HG02852 (cell line): Measurements from ENCODE around the gene SREBF1.

Experiments used
- ATAC-seq: cut with Tn5 transposase; IDR thresholded peaks from one replicate; pipeline ENCODE4 v1.9.1; 2021; ENCODE audit warnings: mild to moderate bottlenecking, moderate library complexity; ENCODE audit not compliant: unreplicated experiment

SREBF1 gene

DNA sequence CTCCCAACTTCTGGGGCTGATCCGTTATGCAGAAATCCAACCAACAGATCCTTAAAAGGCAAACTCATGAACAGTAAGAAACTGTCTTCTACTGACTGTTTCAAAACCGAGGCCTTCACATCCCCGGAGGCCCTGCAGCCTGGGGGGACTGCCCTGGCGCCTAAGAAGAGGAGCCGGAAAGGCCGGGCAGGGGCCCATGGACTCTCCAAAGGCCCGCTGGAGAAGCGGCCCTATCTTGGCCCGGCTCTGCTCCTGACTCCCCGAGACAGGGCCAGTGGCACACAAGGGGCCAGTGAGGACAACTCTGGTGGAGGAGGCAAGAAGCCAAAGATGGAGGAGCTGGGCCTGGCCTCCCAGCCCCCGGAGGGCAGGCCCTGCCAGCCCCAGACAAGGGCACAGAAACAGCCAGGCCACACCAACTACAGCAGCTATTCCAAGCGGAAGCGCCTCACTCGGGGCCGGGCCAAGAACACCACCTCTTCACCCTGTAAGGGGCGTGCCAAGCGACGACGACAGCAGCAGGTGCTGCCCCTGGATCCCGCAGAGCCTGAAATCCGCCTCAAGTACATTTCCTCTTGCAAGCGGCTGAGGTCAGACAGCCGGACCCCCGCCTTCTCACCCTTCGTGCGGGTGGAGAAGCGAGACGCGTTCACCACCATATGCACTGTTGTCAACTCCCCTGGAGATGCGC is 39.5 kb downstream of the SREBF1 start:
- ATAC-seq = no peak

DNA sequence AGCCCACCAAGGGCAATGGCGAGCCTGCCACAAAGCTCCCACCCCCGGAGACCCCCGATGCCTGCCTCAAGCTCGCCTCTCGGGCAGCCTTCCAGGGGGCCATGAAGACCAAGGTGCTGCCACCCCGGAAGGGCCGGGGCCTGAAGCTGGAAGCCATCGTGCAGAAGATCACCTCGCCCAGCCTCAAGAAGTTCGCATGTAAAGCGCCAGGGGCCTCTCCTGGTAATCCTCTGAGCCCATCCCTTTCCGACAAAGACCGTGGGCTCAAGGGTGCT is 40.1 kb downstream of the SREBF1 start:
- no peak for ATAC-seq

DNA sequence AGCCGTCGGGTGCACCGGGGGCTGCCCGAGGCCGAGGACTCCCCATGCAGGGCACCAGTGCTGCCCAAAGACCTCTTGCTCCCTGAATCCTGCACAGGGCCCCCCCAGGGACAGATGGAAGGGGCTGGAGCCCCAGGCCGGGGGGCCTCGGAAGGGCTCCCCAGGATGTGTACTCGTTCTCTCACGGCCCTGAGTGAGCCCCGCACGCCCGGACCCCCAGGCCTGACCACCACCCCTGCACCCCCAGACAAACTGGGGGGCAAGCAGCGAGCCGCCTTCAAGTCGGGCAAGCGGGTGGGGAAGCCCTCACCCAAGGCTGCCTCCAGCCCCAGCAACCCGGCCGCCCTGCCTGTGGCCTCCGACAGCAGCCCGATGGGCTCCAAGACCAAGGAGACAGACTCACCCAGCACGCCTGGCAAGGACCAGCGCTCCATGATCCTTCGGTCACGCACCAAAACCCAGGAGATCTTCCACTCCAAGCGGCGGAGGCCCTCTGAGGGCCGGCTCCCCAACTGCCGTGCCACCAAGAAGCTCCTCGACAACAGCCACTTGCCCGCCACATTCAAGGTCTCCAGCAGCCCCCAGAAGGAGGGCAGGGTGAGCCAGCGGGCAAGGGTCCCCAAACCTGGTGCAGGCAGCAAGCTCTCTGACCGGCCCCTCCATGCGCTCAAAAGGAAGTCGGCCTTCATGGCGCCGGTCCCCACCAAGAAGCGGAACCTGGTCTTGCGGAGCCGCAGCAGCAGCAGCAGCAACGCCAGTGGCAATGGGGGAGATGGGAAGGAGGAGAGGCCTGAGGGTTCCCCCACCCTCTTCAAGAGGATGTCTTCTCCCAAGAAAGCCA is 40.6 kb downstream of the SREBF1 start:
- no peak for ATAC-seq

DNA sequence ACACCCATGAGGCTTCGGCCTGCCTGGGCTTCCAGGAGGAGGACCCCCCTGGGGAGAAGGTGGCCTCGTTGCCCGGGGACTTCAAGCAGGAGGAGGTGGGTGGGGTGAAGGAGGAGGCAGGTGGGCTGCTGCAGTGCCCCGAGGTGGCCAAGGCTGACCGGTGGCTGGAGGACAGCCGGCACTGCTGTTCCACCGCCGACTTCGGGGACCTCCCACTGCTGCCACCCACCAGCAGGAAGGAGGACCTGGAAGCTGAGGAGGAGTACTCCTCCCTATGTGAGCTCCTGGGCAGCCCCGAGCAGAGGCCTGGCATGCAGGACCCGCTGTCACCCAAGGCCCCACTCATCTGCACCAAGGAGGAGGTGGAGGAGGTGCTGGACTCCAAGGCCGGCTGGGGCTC is 41.5 kb downstream of the SREBF1 start:
- no peak for ATAC-seq

DNA sequence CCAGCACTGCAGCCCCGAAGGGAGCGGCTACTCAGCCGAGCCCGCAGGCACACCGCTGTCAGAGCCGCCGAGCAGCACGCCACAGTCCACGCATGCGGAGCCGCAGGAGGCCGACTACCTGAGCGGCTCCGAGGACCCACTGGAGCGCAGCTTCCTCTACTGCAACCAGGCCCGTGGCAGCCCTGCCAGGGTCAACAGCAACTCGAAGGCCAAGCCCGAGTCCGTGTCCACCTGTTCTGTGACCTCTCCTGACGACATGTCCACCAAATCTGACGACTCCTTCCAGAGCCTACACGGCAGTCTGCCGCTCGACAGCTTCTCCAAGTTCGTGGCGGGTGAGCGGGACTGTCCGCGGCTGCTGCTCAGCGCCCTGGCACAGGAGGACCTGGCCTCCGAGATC is 42.4 kb downstream of the SREBF1 start:
- no peak for ATAC-seq

DNA sequence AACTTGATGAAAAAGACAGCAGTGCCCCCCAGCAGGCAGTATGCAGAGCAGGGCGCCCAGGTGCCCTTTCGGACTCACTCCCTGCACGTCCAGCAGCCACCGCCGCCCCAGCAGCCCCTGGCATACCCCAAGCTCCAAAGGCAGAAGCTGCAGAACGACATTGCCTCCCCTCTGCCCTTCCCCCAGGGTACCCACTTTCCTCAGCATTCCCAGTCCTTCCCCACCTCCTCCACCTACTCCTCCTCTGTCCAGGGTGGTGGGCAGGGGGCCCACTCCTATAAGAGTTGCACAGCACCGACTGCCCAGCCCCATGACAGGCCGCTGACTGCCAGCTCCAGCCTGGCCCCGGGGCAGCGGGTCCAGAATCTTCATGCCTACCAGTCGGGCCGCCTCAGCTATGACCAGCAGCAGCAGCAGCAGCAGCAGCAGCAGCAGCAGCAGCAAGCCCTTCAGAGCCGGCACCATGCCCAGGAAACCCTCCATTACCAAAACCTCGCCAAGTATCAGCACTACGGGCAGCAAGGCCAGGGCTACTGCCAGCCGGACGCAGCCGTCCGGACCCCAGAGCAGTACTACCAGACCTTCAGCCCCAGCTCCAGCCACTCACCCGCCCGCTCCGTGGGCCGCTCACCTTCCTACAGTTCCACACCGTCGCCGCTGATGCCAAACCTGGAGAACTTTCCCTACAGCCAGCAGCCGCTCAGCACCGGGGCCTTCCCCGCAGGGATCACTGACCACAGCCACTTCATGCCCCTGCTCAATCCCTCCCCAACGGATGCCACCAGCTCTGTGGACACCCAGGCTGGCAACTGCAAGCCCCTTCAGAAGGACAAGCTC is 43.2 kb downstream of the SREBF1 start:
- ATAC-seq = no peak

DNA sequence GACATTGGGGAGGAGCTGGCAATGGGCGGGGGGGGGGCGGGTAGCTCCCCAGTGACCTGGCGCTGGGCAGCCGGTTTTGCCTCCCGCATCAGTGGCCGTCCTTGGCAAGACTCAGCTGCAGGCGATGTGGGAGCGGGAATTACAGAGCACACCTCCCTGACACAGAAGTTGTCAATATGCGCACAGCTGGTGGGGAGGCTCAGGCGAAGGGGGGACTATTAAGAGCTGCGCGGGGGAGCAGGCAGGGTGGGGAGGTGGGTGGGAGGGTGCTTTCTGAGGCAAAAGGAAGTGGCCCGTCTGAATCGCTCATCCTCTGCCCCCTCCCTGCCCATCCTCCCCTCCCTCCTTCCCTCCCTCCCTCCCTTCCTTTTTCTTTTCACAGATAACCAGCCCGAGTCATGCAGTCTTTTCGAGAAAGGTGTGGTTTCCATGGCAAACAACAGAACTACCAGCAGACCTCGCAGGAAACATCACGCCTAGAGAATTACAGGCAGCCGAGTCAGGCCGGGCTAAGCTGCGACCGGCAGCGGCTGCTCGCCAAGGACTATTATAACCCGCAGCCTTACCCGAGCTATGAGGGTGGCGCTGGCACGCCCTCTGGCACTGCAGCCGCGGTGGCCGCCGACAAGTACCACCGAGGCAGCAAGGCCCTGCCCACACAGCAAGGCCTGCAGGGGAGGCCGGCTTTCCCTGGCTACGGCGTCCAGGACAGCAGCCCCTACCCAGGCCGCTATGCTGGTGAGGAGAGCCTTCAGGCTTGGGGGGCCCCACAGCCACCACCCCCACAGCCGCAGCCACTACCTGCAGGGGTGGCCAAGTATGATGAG is 44.0 kb downstream of the SREBF1 start:
- peak; percentile 48 for ATAC-seq

DNA sequence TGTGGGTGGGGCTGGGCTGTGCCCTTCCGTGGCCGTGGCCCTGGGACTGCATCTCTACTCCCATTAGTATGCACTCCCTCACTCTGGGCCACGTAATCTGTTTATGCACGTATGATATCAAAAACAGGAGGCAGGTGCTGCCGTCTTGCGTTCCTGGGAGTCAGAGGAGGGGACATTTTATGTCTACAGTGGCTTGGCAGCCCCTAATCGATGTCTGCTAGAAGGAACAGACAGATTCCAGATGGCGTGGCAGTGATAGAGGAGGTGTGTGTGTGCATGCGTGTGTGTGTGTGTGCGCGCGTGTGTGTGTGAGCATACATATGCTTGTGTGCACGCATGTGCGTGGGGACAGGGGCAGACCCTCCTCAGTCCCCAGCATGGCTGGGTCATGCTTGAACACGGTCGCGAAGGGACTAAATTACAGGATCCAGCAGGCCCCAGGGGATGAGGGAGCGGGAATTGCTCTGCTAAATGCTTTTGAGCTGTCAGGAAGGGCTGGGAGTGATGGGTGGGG is 44.7 kb downstream of the SREBF1 start:
- ATAC-seq = no peak

DNA sequence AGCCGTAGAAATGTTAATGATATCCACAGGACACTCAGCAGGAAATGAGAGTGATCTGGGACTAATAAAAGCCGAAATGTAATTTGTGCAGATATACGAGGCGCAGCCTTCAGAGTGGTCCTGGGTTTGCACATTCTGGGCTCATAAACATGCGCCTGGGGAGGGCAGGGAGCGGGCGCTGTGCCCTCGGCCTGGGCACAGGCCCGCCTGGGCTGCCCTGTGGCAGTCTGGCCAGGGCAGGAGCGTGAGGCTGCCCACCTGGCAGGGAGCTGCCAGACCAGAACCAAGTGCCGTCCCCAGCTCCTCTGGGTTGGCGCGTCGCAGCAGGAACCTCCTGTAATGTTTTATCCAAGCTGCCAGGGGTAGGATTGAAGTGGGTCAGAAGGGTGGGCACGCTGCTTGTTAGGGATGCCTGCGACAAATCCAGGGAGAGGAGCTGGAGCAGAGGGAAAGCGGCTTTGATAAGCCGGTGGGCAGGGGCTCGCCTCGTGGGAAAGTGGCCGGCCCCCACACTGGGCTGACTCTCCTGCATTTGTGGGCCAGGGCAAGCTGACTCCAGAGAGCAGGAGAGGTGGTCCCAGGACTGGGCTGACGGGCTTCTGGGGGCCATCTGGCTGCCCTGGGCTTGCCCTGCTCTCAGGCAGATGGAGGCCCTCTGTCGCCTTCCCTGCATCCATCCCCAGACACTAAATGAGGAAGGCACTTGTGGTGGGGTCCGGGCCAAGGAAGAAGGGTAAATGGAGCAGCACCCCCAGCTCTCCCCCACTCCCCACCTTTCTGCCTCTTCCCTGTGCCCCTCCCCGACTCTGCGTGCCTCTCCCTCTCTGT is 45.9 kb downstream of the SREBF1 start:
- ATAC-seq = no peak

DNA sequence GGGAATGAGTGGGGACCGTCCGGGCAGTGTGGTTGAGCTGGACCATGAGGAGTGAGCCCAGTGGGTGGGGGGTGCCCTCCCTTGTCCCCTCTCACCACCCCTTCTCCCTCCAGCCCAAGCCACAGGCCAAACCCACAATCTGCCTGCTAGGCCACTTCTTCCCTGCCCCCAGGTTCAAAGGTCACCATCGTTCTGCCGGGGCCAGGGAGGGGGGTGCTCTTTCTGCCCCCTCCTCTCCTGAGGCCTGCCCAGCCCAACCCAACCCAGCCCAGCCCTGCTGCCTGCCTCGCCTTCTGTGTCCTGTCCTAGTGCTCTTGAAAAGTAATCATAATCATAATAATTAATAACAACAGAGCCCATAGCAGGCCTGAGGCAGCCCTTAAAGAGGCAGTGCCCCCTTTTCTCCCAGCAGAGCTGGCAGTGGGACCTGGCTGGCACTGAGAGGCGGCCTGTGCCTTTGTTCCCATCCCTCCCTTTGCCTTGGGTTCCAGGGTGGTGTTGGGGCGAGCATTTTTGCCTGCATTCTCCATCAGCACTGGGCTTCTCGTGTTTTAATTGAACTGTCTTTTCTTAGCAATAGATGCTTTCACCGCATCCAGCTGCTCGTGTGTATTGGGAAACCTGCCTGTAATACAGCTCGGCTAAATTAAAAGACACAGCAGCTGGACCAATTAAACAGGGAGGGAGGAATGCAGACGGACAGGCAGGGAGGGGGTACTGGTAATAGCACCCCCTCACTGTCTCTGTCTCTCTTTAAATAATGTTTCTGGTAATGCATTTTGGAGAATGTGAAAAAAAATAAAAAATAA is 46.8 kb downstream of the SREBF1 start:
- ATAC-seq = no peak

DNA sequence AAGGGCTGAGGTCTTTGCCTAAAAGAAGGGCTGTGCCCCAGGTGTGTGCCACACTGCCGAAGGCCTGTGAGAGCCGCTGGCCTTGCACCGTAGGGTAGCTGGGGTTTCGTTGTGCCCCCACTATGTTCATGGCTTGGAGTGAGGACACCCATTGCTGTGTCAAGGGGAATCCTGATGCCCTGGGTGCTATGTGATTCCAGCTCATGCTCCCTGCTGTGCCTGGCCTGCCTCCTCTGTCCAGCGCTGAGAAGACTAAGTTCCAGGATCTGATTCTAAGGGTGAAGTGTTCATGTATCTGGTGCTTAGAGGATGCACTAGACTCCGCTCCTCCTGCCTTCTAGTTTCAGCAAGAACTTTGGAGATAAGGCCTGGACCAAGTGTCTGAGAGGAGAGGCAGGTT is 47.4 kb downstream of the SREBF1 start:
- ATAC-seq = no peak

DNA sequence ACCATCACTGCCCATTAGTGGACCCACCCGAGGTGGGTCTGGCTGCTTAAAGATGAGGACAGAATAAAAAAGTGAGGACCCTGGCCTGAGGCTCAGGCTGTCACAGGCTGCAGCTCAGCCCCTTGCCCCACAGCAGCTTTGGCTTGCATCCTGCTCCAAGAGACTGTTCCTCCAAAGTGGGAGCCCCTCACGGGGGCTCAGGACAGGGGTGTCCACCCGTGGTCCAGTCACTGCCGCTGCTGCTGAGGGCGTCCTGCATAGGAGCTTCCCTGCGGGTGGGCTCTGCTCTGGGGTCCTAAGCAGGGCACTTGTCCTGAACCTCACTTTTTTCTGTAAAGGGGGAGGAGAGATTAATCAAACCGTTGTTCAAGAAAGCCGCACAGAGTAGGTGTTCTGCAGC is 47.8 kb downstream of the SREBF1 start:
- ATAC-seq = no peak

DNA sequence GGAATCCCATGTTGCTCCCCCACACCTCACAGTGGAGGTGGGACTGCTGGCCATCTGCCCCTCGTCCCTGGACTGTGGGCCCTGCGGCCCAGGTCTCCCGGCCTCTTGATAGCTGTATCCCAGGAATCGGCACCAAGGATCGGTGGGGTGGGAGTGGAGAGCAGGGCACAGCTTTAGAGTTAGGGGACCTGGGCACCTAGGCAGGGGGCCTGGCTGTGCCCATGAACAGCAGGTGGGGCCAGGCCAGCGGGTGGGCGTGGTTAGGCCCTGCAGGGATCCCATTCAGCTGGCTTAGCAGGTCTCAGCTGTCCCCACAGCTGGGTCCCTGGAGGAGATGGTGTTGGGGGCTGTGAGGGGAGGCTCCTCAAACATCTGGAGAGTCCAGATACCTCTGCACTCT is 49.2 kb downstream of the SREBF1 start:
- ATAC-seq = no peak

DNA sequence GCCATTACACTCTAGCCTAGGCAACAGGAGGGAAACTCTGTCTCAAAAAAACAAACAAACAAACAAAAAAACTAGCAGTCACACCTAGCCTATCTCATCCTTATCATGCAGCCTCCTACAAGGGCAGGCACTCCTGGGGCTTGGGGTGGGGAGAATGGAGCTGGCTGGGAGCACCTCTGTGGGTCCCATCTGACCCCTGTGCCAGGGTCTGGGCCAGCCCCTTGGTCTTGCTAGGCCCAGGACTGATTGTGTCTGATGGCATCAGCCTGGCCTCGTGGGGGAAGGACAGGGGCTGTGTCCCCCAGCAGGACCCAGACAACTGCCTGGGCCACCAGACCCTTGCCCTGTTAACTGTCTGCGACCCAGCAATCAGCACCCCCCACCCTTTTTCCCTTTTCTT is 49.8 kb downstream of the SREBF1 start:
- ATAC-seq = no peak

DNA sequence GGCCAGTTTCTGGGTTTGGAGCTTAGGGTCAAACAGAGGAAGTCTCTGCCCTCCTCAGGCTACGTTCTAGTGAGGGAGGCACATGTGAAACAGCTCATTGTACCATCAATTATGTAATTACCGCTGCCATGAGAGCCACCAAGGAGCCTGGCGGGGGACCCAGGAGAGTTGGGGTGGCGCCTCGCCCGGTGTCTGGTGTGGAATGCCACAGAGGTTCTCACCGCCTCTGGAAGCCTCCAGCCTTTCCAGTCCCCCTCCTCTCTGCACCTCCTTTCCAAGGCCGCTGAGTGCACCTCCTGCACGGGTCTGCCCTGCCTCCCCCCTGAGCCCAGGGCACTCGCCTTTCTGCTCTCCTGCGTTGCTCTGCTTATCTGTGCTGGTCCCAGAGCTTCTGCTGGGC is 51.4 kb downstream of the SREBF1 start:
- ATAC-seq = no peak

DNA sequence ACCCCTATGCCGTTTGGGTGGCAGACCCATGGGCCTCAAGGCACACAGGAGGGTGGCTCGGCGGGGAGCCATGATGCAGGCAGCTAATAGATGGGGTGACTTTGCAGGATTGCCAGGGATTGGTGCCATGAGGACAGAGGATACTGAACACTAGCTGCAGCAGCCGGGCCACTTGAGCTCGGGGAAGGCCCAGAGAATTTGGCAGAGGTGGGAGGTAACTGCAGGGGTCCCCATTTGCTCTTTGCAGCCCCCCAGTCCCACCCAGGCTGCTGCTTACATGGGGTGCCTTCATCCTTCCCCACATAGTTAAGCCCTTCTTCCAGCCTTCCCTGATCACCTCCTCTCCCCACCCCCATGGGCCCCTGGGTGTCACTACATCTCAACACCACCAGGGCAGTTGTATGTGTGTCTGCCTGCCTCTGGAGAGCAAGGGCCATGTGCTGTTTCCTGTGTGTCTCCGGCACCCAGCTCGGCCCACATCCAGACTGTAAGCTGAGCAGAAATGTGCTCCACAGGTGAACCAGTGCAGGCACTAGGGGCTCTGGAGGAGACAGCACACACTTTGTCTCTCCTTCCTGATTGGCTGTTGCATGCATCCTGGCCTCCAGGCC is 52.0 kb downstream of the SREBF1 start:
- ATAC-seq = no peak

DNA sequence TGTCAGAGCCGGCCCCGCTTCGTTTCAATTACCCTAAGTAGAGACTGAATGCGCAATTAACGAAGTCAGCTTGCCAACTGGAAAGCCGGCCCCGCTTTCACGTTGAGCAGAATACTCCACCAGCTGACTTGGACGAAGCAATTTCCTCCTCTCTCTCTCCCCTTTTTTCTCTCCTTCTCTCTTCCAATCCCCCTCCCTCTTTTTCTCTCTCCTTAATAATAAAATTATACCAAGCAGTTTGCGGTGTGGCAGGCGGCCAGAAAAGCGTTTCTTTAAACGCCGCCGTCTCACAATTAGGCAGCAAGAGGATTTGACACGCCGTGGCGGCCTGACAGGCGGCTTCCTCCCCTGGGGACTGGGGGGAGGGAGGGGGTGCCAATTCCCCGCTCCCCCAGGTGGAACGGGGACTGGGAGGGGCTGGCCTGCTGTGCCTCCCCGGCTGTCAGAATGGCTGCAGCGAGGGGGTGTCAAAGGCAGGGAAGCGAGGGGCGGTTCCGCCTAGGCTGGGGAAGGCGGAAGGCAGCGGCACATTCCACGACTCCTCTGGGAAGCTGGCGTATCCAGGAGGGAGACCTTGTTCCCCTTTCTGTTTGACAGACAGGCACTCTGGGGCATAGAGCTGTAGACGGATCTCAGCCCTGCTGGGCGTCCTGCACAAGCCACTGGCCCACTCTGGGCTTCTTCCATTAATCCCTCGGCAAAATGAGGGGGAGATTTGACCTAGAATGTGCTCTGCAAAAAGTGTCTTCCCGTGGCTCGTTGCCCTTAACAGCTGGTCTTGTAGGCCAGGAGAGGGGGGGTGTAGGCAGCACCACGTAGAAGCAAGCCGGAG is 52.7 kb downstream of the SREBF1 start:
- no peak for ATAC-seq
